Activated CD4-positive, alpha-beta memory T cell treated with anti-CD3 and anti-CD28 coated beads, Interleukin-2, amount 10 ng/mL, durations not matched to agents 7 days and 5 days (primary cell): Measurements from ENCODE around the gene TROAP. TPM values are rescaled to one million over a fixed set of nuclear protein-coding genes. Genes with fewer than 3 reads are reported as not detected.
"Not testable (repeated sequence)": the region's sequence is repeated elsewhere in the genome, so short reads cannot be mapped to it uniquely, and the experiment has no call there.

Source experiments
- CTCF ChIA-PET: fragments of 350-600 bp; sonication (Branson Sonifier 250); formaldehyde crosslinking; loops from one replicate; lab custom pipeline; 2021; ENCODE audit warnings: antibody characterized with exemption, inconsistent platforms; lab: Charles Lee
- POLR2A ChIA-PET: fragments of 350-600 bp; sonication (Branson Sonifier 250); formaldehyde crosslinking; loops from one replicate; lab custom pipeline; 2021; ENCODE audit warnings: antibody characterized with exemption; lab: Charles Lee
- DNase-seq: peaks from one replicate; pipeline ENCODE4 v3.0.0-alpha.2; 2020
- H3K27ac Mint-ChIP-seq: one replicate; pipeline ENCODE4 v1.8.0; 2021; ENCODE audit warnings: mild to moderate bottlenecking, mixed read lengths
- H3K27me3 Mint-ChIP-seq: one replicate; pipeline ENCODE4 v1.8.0; 2021; ENCODE audit warnings: mixed read lengths
- H3K36me3 Mint-ChIP-seq: one replicate; pipeline ENCODE4 v1.8.0; 2021; ENCODE audit warnings: low read depth, mixed read lengths
- H3K4me1 Mint-ChIP-seq: one replicate; pipeline ENCODE4 v1.8.0; 2021; ENCODE audit warnings: mixed read lengths
- H3K4me3 Mint-ChIP-seq: one replicate; pipeline ENCODE4 v1.8.0; 2021; ENCODE audit warnings: mild to moderate bottlenecking, mixed read lengths
- H3K9me3 Mint-ChIP-seq: one replicate; pipeline ENCODE4 v1.8.0; 2021; ENCODE audit warnings: mixed read lengths
- total RNA-seq, 2 experiments: library from RNA; stranded (reverse); gene quantifications; one replicate each; pipeline ENCODE4 v1.2.3, GENCODE V29; 2021

TROAP gene
- total RNA-seq, 2 experiments from 2014 or later: 75.1 to 79.5 TPM

DNA sequence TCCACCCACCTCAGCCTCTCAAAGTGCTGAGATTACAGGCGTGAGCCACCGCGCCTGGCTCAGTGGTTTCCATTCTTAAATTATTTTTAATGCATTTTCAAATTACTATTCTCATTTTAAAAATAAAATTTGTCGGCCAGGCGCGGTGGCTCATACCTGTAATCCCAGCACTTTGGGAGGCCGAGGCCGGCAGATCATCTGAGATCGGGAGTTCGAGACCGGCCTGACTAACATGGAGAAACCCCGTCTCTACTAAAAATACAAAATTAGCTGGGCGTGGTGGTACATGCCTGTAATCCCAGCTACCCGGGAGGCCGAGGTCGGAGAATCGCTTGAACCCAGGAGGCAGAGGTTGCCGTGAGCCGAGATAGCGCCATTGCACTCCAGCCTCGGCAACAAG, 10.7 kb downstream of the TROAP start:
- H3K36me3 Mint-ChIP-seq: peaks cover 34% of the 10 kb centered on the region
- POLR2A ChIA-PET: interaction anchor here (1.1 to 5.2 kb wide), 3 partner anchors 10 to 69 kb away, joined by 3 to 46 read pairs (median 3); partner anchors contain the start of genes PRPH, TROAP and TUBA1C

GRCh38 chr12:49334226-49334625, 11.2 kb downstream of the TROAP start:
- no peak overlapping the region for H3K27ac Mint-ChIP-seq
- H3K36me3 Mint-ChIP-seq: peaks cover 30% of the 10 kb centered on the region
- no peaks in the 10 kb centered on the region for H3K9me3 Mint-ChIP-seq
- DNase-seq: no peak
- POLR2A ChIA-PET: interaction anchor here (1.3 to 5.2 kb wide), 2 partner anchors 11 to 39 kb away, joined by 3 to 46 read pairs; partner anchors contain the start of genes PRPH and TROAP
- peaks cover 19% of the 10 kb centered on the region for H3K4me1 Mint-ChIP-seq
- H3K4me3 Mint-ChIP-seq: no peak overlapping the region
- H3K27me3 Mint-ChIP-seq: peaks cover 60% of the 10 kb centered on the region
- CTCF ChIA-PET: interaction anchor here (0.8 to 7.7 kb wide), 4 partner anchors 8 to 45 kb away, joined by 4 to 51 read pairs (median 10); partner anchors contain the start of genes DNAJC22 and TROAP

More for the DNA sequence above, 10.7 kb downstream of the TROAP start:
- not testable (repeated sequence) for H3K27ac Mint-ChIP-seq, H3K9me3 Mint-ChIP-seq, H3K4me3 Mint-ChIP-seq, DNase-seq
- CTCF ChIA-PET: interaction anchor here (0.7 to 7.7 kb wide), 6 partner anchors 9 to 268 kb away, joined by 3 to 51 read pairs (median 5); partner anchors contain the start of genes DNAJC22 and TROAP
- Mint-ChIP-seq H3K4me1 (peaks cover 19% of the 10 kb centered on the region), H3K27me3 (peaks cover 55% of the 10 kb centered on the region)

- Mint-ChIP-seq H3K36me3 (peaks cover 29% of the 10 kb centered on the region), H3K4me1 (peaks cover 19% of the 10 kb centered on the region), H3K27me3 (peaks cover 64% of the 10 kb centered on the region), H3K9me3 (no peaks in the 10 kb centered on the region), H3K27ac (no peak overlapping the region), H3K4me3 (no peak overlapping the region)
- POLR2A ChIA-PET: interaction anchor here (1.6 to 5.2 kb wide), 2 partner anchors 11 to 13 kb away, joined by 4 to 46 read pairs; partner anchors contain the start of genes DNAJC22 and TROAP
- no peak for DNase-seq
- CTCF ChIA-PET: interaction anchor here (0.9 to 7.7 kb wide), 5 partner anchors 8 to 45 kb away, joined by 3 to 51 read pairs (median 6); partner anchors contain the start of genes DNAJC22, PRPH and TROAP
Measured at GRCh38 chr12:49334681-49335080, 11.6 kb downstream of the TROAP start.

DNA sequence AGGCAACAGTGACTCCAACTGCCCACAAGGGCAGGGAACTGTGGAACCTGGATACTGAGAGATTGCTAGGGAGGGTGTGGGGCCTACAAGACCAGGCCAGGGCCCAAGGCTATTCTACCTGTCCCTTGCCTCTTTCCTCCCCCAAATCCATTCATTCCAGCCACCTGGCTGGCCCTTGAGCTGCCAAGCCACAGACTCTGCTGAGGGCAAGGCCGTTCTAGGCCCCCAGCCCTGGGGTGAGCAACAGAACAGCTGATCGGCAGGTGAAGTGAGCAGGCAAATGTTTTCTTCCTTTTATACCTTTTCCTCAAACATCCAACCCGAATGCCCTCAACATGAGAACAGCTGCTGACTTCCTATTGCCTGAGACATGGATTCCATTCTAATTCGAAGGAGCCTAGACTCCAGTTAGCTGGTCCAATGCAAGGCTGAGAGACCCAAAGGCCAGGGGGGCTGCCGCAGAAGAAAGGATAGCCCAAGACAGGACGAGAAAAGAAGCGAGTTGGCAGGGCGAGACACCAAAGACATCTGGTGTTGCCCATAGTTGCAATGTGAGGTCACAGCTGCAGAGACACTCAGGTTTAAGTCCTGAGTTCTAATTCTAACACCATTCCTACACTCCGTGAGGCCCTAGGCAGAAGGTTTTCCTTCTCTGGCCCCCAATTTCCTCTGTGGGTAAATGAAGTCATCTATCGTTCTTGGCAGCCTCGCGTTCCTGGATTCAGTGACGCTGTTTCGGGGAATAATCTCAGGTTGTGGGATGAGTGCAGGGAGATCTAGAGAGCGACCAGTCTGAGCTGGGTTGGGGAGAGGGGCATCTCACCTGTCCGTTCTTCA, 12.3 kb downstream of the TROAP start:
- peaks cover 23% of the 10 kb centered on the region for H3K36me3 Mint-ChIP-seq
- CTCF ChIA-PET: interaction anchor here (0.9 to 7.7 kb wide), 5 partner anchors 9 to 46 kb away, joined by 3 to 51 read pairs (median 6); partner anchors contain the start of genes DNAJC22, PRPH and TROAP
- peaks cover 19% of the 10 kb centered on the region for H3K4me1 Mint-ChIP-seq
- POLR2A ChIA-PET: interaction anchor here (0.7 to 5.2 kb wide), 4 partner anchors 10 to 41 kb away, joined by 3 to 46 read pairs (median 10); partner anchors contain the start of genes DNAJC22, PRPH and TROAP
- DNase-seq: no peak
- peaks cover 71% of the 10 kb centered on the region for H3K27me3 Mint-ChIP-seq
- no peaks in the 10 kb centered on the region for H3K9me3 Mint-ChIP-seq
- H3K4me3 Mint-ChIP-seq: peak overlapping the region; percentile 18
- H3K27ac Mint-ChIP-seq: no peak overlapping the region

DNA sequence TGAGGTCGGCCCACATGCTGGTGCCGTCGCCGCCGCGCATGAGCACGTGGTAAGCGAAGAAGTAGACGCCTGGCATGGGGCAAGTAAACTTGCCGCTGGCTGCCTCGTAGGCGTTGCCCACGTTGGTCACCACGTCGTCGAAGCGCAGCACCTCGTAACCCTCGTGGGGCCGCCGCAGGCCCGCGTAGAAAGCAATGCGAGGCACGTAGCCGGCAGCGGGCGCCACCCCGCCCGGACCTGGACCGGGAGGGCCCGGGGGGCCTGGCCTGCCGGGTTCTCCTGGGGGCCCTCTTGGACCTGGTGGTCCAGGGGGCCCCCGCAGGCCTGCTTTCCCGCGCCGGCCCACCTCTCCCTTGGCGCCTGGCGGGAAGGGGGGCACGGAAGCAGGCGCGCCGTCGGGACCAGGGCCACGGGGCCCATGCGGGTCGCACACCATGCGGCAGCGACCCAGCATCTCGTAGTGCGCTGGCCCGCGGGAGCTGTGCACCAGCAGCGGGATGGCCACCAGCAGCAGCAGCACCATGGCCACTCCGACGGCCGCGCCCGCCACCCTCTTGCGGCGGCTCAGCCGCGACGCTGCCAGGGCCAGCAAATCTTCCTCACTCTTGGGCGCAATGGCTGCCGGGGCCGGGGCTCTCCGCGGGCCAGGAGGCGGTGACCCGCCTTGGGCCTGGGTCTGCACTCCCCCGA, 13.0 kb downstream of the TROAP start:
- peaks cover 79% of the 10 kb centered on the region for H3K27me3 Mint-ChIP-seq
- peaks cover 16% of the 10 kb centered on the region for H3K36me3 Mint-ChIP-seq

GRCh38 chr12:49336645-49337584, 13.9 kb downstream of the TROAP start, which contains the start of gene C1QL4:
TSS of gene C1QL4 (minus strand) at chr12:49337188. CDS start at chr12:49336477, 711 bp downstream.
- CTCF ChIA-PET: interaction anchor here (0.6 to 7.7 kb wide), 20 partner anchors 10 to 915 kb away, joined by 3 to 51 read pairs (median 3); partner anchors contain the start of genes DNAJC22, PRPH and TROAP

More for the DNA sequence above, 13.0 kb downstream of the TROAP start:
- ChIA-PET CTCF (interaction anchor here (1.0 to 7.7 kb wide), 12 partner anchors 10 to 348 kb away, joined by 3 to 51 read pairs (median 6); partner anchors contain the start of genes DNAJC22, PRPH and TROAP), POLR2A (interaction anchor here (0.7 to 5.2 kb wide), 4 partner anchors 9 to 42 kb away, joined by 3 to 46 read pairs (median 10); partner anchors contain the start of genes DNAJC22, PRPH and TROAP)
- DNase-seq: no peak
- H3K27ac Mint-ChIP-seq: no peak overlapping the region
- no peak overlapping the region for H3K4me3 Mint-ChIP-seq
- no peaks in the 10 kb centered on the region for H3K9me3 Mint-ChIP-seq
- peaks cover 19% of the 10 kb centered on the region for H3K4me1 Mint-ChIP-seq

DNA sequence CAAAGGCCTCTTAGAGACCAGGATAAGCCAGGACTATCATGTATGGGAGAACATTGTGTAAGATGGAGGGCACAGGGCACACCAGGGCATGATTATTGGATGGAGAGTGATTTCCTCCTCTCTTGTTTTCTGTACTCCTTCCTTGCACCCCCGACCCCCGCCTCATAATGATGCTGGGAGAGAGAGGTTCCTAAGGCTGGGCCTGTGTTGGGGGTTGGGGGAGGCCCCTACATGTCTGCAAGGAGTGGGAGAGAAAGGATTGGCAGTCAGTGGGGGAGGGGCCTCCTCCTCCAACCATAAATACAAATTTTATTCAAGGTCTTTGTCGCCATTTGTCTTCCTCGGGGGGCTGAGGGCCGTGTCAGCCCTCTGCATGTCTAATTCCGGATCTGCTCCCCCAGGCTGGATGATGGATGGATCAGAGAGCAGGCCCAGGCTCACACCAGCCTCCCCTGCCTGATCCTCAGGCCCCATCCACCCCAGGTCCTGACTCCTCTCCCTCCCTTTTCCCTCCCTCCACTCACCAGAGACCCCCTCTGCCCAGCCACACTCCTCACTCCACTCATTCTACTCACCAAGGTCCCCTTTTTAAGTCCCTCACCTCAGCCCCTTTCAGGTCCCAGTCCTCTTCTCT, 15.9 kb downstream of the TROAP start:
- H3K4me3 Mint-ChIP-seq: no peak overlapping the region
- peaks cover 29% of the 10 kb centered on the region for H3K4me1 Mint-ChIP-seq
- ChIA-PET POLR2A (interaction anchor here (1.7 to 4.1 kb wide), 2 partner anchors 16 to 45 kb away, joined by 5 to 17 read pairs; partner anchors contain the start of genes PRPH and TROAP), CTCF (interaction anchor here (1.1 to 7.7 kb wide), 7 partner anchors 9 to 175 kb away, joined by 3 to 51 read pairs (median 4); partner anchors contain the start of genes PRPH and TROAP)
- H3K9me3 Mint-ChIP-seq: no peaks in the 10 kb centered on the region
- no peak overlapping the region for H3K27ac Mint-ChIP-seq
- H3K36me3 Mint-ChIP-seq: no peaks in the 10 kb centered on the region
- DNase-seq: no peak
- peaks cover 90% of the 10 kb centered on the region for H3K27me3 Mint-ChIP-seq

More at GRCh38 chr12:49336645-49337584, 13.9 kb downstream of the TROAP start, which contains the start of gene C1QL4:
- Mint-ChIP-seq H3K9me3 (no peaks in the 10 kb centered on the region), H3K27me3 (peaks cover 86% of the 10 kb centered on the region), H3K4me1 (peaks cover 19% of the 10 kb centered on the region), H3K4me3 (peak within 1 kb of the TSS; percentile 59), H3K36me3 (peaks cover 8% of the 10 kb centered on the region), H3K27ac (no peak within 1 kb of the TSS)
- DNase-seq: peak; percentile 87
- POLR2A ChIA-PET: interaction anchor here (0.6 to 4.1 kb wide), 6 partner anchors 13 to 210 kb away, joined by 3 to 17 read pairs (median 4); partner anchors contain the start of genes PRPH and TROAP

GRCh38 chr12:49339464-49339861, 16.4 kb downstream of the TROAP start:
- ChIA-PET CTCF (interaction anchor here (1.1 to 1.5 kb wide), 3 partner anchors 8 to 51 kb away, joined by 4 to 5 read pairs (median 4); partner anchors contain the start of gene PRPH), POLR2A (interaction anchor here (1.7 kb wide), 1 partner anchor 17 kb away, joined by 5 read pairs; the partner anchor contains the start of gene TROAP)
- Mint-ChIP-seq H3K4me3 (no peak overlapping the region), H3K9me3 (no peaks in the 10 kb centered on the region), H3K27ac (no peak overlapping the region), H3K36me3 (no peaks in the 10 kb centered on the region), H3K4me1 (peaks cover 29% of the 10 kb centered on the region), H3K27me3 (peaks cover 91% of the 10 kb centered on the region)
- DNase-seq: no peak

DNA sequence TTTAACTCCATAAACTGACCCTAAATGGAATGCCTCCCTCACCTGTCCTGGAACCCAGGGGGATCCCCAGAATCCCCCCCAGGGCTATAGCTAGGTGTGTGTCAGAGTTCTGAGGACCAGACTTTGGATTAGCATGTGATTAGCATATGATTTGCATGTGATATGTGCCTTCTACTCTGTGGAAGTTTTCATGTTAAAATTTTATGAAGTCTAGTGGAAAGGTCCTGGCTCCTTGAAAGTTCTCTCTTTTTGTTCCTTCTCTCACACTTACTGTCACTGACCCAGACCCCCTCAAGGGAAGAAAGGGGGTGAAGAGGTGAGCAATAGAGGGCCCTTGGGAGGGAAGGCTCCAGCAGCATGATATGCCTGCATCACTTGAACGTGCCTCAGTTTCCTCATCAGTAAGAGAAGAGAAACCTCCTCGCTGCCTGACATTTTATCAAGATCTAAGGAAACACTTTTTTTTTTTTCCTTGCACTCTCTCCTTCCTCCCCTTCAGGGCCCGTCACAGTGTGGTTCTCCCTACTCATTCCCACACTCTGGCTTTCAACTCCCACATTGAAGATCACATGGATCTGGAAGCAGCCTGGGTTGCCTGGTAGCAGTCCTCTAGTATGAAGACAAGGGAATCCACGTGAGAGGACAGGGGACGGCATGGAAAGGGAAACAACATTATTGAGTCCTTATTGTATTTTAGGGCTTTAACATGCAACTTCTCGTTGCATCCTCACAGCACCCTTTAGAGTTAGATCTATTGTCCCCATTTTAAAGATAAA, 17.2 kb downstream of the TROAP start:
- Mint-ChIP-seq H3K27ac (no peak overlapping the region), H3K36me3 (no peaks in the 10 kb centered on the region), H3K27me3 (peaks cover 86% of the 10 kb centered on the region), H3K9me3 (no peaks in the 10 kb centered on the region), H3K4me1 (peaks cover 29% of the 10 kb centered on the region), H3K4me3 (no peak overlapping the region)
- no peak for DNase-seq
- CTCF ChIA-PET: interaction anchor here (1.4 to 1.5 kb wide), 2 partner anchors 8 to 45 kb away, joined by 4 read pairs; partner anchors contain the start of gene PRPH
- POLR2A ChIA-PET: interaction anchor here (1.7 kb wide), 1 partner anchor 18 kb away, joined by 5 read pairs; the partner anchor contains the start of gene TROAP
